ENCODE measurements around the gene BMP15. TPM values are rescaled to one million over a fixed set of nuclear protein-coding genes. Genes with fewer than 3 reads are reported as not detected.

Gene BMP15
- total RNA-seq, 3 donors from 2014 or later (not counting 1 experiment from before 2014, with no cell fraction given) = not detected

GRCh38 chrX:50962156-50962555, 51.6 kb downstream of the BMP15 start:
- WGBS (ENCODE audit: insufficient coverage) = 68% methylated on average over 3 of the region's 3 CpGs
- no peaks in the 10 kb centered on the region for H3K4me1 Mint-ChIP-seq
- Histone ChIP-seq H3K27ac (ENCODE audit: low read length) (no peak overlapping the region), H3K4me1 (ENCODE audit: control insufficient read depth, insufficient read depth, low read length) (no peaks in the 10 kb centered on the region), H3K27me3 (ENCODE audit: control insufficient read depth, insufficient read depth, low read length) (no peaks in the 10 kb centered on the region), H3K4me3 (ENCODE audit: low read length) (no peak overlapping the region), H3K9me3 (ENCODE audit: control insufficient read depth, insufficient read depth, low read length) (no peaks in the 10 kb centered on the region), H3K36me3 (ENCODE audit: control insufficient read depth, insufficient read depth, low read length) (no peaks in the 10 kb centered on the region)
- intact Hi-C loops (cut with micrococcal nuclease) = no loop called here
- no peaks in the 10 kb centered on the region for H3K9me3 Mint-ChIP-seq
- H3K4me3 Mint-ChIP-seq = no peak overlapping the region
- DNase-seq (no peak), ATAC-seq (no peak)
- no peak overlapping the region for H3K27ac Mint-ChIP-seq
- H3K27me3 Mint-ChIP-seq (ENCODE audit: low read depth in 2 of 2) = no peaks in the 10 kb centered on the region
- H3K36me3 Mint-ChIP-seq = no peaks in the 10 kb centered on the region
- TF ChIP-seq CTCF (IDR thresholded peaks at IDR 0.05) = no peak

GRCh38 chrX:50963842-50964241, 53.3 kb downstream of the BMP15 start:
- TF ChIP-seq CTCF (IDR thresholded peaks at IDR 0.05) = no peak
- Mint-ChIP-seq H3K4me1 (no peaks in the 10 kb centered on the region), H3K27ac (no peak overlapping the region), H3K9me3 (no peaks in the 10 kb centered on the region), H3K4me3 (no peak overlapping the region), H3K36me3 (no peaks in the 10 kb centered on the region), H3K27me3 (ENCODE audit: low read depth in 2 of 2) (no peaks in the 10 kb centered on the region)
- no peaks in the 10 kb centered on the region for H3K9me3 ChIP-seq (ENCODE audit: control insufficient read depth, insufficient read depth, low read length)
- intact Hi-C loops (cut with micrococcal nuclease) = no loop called here
- no peaks in the 10 kb centered on the region for H3K36me3 ChIP-seq (ENCODE audit: control insufficient read depth, insufficient read depth, low read length)
- no peak for ATAC-seq
- no peak for DNase-seq
- no peak overlapping the region for H3K27ac ChIP-seq (ENCODE audit: low read length)
- no peak overlapping the region for H3K4me3 ChIP-seq (ENCODE audit: low read length)
- no peaks in the 10 kb centered on the region for H3K4me1 ChIP-seq (ENCODE audit: control insufficient read depth, insufficient read depth, low read length)
- H3K27me3 ChIP-seq (ENCODE audit: control insufficient read depth, insufficient read depth, low read length) = no peaks in the 10 kb centered on the region

Other genes with a start within 250 kb of the BMP15 start
- under 1 TPM in 2 of 3 donors, not detected in 1; 0.05 to 0.09 TPM for gene SHROOM4, start 96.5 kb upstream of the BMP15 start, total RNA-seq